NCI-H510A treated with DMSO at 0.1 percent for 48 hours (cell line): ENCODE data around the gene KRT222.

Source experiments
- DNase-seq: peaks from one replicate; lab custom pipeline; 2025; lab: John Stamatoyannopoulos, UW

Gene KRT222

DNA sequence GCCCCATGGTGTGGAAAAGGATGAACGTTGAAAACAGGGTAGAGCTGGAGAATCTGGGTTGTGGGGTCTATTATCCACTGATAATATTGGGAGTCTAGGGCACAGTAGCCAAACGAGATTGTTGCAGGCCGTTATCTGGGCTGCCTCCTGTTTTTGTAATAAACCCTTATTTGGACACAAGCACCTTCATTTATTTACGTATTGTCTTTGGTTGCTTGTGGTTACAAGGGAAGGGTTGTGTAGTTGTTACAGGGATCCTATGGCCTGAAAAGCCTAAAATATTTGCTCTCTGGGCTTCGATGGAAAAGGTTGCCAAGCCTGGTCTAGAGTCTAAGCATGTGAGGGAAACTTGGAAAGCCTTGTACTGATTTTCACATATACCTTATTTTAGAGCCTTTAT is 13.0 kb downstream of the KRT222 start:
- no peak for DNase-seq

DNA sequence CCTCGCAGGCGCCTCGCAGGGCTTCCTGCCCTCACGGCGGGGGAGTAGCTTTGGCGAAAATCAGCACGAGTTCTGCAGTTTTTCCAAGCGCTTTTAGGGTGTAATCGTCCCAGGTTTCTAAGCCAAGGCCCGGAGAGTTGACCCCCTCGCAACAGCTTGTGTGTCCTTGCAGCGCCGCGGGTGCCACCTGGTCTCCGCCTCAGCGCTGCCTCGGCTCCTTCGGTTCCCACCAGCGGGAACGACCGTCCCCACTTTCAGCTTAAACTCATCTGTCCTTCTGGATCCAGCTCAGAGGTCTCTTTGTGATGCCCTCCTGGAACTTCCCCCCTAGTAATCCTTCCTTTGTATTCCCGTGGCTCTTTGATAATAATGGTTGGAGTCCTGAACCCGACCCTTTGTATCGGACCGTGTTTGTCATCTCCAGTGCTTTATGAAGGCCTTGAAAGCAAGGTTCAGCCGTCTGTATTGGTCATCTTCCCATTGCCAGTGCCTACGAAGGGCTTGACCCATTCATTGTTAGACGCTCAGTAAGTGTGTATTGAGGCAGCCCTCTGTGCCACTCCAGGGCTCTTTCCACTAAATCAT is 16.5 kb downstream of the KRT222 start:
- DNase-seq: peak; percentile 47

DNA sequence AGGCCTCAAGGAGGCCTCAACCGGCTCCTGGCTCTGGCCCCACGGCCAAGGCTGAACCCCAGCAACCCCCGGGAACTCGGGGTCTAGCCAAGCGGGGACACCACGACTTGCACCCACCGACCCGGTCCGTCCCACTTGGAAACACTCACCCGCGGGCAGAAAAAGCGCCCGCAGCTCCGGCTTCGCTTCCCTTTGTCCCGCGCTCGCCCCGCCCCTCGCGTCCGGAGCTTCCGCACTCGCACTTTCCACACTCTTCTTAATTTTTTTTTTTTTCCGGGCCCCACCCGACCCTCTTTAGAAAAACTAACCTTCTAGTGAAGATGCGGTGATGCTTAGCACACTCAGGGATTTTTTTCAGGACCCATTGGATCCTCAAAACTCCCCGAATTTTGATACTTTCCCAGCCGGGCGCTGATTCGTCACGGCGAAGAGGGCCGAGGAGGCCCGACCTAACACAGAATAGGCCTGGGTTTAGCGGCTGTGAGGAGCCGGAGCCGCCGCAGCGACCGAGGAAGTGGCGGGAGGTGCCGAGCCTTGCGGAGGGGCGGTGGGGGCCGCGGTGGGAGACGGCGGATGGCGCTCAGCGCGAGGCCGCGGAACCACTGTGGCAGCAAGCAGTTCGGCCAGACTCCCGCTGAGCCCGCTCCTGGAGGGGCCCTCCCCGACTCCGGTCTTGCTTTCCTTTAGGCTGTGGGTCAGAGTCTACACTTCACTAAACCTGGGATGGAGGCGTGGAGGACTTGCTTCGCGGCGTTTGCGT is 17.2 kb downstream of the KRT222 start, which contains the start of gene SMARCE1:
TSS of gene SMARCE1 (minus strand) at position 195 of the 760 bp plus-strand sequence. CDS start 2,016 bp downstream, outside the sequence.
- DNase-seq: peak; percentile 89

DNA sequence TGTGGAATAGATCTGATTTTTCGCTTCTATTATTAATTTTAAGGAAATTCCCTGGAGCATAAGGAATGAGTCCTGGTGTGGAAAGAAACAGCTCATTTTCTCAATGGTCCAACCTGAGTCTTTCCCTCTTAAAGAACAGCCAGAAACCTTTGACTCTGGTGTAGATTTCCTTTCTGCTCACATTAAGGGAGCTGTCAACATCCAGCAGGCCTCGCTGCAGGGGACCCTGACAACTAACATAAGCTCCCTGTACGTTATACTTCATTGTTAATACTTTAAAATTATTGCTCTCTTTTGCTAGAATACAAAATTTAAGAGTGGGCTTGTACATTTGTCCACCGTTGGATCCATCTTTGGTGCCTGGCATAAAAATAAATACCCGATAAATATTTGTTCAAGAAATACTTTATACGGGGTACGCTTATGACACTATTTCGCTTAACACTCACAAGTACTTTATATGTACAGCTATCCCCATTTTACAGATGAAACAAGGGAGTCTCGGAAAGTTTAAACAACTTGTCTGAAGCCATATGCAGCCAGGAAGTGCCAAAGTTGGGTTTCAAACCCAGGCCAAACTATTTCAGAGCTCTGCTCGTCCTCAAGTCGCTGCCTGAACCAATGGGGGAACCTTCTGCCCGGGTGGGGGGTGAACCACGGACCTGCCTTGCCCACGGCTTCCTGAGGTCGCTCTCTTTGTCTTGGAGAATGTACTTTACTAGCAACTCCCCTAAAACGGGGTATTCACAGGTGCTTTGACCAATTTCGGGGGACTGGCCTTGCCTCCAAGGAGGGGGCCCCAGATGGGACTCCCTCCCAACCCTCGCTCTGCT is 18.0 kb downstream of the KRT222 start:
- DNase-seq: peak; percentile 57

DNA sequence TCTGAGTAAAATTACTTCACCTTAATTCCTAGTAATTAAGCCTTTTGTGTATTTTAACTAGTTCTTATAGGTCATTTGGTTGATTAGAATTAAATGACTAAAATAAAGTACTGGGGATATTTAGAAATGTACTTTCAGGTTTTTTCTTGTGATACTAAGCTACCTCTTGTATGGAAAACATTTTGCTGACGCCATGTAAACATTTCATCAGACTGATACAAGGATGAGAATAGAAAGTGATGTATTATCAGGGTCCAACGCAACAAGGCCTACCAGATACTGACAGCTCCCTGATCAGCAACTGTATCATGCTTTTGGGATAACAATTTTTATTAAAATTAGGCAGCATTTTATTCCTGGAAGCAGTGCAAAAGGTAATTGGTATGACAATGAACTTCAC is 19.0 kb downstream of the KRT222 start:
- DNase-seq: no peak

DNA sequence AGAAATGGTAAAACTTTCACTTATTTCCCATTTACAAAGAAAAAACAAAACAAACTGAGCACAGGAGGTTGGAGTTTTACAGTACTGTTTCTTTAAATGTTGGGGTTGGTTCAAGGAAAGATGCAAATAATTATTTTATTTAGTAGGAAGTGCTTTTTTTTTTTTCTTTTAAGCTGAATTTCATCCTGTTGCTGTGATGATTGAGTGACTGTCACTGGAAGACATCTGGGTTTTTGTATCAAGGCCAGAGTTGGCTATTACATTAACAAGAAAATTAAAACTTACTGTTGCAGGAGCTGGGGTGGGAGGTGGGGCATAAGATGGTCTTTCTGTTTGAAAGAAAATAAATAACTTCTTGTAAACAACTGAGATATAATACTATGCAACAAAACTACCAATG is 19.7 kb downstream of the KRT222 start:
- no peak for DNase-seq

DNA sequence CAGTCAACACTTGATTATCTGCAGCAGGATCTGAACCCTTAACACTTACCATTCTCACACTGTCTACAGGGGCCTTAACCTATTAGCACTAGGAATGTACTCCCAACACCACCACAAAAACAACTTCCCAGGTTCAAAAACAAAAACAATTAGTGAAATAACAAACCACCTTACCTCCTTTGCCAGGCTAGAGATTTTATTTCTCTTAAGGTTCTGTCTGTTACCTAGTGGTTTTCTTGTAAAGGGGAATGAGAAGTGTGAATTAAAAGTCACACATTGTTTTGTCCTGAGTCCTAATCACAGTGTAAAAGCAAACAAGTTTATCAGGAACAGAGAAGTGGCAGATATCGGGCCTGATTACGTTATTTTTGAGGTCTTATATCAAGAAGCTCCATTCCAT is 27.0 kb downstream of the KRT222 start:
- no peak for DNase-seq

DNA sequence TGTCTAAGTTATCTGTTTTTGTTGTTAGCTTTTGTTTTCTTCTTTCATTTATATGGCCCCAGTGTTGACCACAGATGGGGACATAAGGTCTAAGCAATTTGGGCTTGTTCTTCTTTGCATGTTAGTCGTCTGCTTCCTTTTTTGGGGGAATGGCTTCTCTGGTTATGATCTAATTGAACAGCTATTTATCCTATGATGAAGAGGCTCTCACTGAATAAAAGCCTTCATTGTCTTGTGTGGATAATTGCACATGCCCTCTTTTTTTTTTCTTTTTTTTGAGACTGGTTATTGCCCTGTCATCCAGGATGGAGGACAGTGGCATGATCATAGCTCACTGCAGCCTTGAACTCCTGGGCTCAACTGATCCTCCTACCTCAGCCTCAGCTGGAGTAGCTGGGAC is 31.1 kb downstream of the KRT222 start:
- no peak for DNase-seq

DNA sequence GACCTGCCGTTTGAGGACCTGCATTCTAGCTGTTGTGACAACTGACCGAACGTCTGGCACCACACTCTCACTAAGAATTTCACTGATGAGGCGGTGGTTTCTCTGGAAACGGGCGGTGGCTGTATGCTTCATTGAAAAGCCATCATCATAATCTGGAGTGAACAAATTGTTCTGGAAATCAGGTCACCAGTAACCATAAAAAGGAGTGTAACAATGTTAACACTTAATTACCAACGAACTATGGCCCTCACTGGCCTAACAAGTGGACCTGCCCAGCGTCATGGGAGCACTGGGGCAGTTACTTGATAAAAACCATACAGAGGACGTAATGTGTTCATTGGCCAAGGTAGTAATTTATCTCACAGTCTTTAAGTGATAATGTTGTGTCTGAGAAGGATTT is 32.8 kb downstream of the KRT222 start:
- DNase-seq: no peak

DNA sequence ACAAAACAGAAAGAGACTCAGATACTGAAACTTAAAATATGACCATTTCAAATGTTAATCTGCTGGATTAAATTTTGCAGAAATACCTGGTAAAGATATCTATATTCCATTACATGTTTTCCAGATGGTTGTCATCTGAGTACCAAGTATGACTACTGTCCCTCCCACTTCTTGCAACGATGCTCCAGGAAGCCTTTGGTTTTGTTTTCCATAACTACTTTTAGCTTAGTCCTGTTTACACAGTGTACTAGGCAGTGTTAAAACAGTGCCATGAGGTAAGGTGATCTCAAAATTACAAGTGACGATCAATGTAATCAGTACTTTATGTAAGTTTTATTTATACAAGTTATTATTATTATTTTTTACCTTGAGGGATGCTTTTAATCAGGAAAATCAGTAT is 35.1 kb downstream of the KRT222 start:
- DNase-seq: no peak

DNA sequence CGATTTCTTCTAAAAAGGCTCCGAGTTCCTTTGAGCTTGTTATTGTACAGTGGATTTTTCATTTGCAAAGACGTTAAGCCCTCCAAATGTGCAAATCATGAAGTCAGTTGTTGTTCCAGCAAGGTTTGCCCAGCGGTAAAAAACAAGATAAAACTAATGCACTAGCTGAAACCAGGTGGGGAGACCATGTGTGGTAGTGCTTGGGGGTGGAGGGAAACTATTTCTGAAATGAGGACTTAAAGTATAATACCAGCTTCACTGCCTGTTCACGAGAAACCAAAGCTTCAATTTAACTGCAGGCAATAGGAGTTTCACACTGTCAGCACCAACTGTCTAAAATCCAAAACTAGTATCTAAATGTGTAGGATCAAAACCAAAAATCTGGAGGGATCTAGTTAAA is 39.7 kb downstream of the KRT222 start:
- DNase-seq: no peak

DNA sequence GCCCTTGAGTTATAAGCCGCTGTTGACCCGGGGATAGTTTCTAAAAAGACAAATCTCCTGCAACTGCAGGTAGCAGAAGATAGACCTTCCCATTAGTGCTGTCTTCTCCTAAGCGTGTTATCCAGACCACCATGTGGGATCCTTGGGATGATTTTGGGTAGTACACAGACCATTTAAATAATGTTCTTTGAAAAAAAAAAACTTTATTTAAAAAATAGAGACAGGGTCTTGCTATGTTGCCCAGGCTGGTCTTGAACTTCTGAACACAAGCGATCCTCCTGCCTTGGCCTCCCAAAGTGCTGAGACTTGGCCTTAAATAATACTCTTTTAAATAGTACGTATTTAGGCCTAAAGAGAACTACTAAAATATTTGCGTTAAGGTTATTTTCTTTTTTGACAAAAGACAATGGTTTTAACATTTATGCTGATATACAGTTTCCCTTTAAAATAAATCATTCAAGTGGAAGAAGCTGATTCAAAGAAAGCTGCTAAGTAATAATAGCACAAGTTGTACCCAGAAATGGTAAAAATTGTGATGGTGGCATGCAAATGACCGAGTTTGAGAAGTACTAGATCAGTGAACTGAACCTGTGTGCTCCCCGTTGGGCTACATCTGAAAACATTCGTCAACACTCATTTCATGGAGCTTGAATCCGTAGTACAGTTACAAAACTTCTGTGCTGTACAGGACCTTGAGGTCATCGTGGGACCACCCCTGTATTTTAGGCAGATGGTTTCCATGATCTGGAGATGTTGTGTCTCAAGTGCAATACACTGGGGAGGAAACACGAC is 41.4 kb downstream of the KRT222 start:
- DNase-seq: no peak

DNA sequence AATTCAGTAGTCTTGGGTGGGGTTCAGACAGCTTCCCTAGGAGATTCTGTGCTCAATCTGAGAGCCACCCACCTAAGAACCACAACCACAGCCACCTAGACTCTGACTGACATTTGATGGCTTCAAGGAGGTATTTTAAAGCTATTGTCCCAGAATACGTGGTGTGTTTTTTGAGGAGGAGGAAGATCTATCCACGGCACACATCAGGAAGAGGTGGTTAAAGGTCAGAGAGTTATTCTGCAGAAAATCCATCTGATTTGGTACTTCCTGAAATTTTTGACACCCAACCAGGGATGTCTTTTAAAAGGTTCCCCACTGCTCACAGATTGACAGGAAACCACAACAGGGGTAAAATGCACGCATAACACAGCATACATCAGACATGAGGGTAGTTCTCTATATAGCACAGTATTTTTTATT is 42.5 kb downstream of the KRT222 start:
- no peak for DNase-seq

DNA sequence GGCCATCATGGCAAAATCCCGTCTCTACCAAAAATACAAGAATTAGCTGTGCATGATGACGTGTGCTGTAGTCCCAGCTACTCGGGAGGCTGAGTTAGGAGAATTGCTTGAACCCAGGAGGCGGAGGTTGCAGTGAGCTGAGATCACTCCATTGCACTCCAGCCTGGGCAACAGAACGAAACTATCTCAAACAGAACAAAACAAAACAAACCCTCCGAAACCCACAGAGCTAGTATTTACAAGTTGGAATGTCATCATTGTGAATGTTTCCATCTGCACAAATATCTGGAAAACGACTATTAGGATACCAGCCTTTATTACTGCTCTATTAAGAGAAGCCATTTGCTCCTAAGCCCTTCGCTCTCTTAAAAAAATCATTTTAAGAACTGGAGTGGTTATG is 43.4 kb downstream of the KRT222 start:
- no peak for DNase-seq

DNA sequence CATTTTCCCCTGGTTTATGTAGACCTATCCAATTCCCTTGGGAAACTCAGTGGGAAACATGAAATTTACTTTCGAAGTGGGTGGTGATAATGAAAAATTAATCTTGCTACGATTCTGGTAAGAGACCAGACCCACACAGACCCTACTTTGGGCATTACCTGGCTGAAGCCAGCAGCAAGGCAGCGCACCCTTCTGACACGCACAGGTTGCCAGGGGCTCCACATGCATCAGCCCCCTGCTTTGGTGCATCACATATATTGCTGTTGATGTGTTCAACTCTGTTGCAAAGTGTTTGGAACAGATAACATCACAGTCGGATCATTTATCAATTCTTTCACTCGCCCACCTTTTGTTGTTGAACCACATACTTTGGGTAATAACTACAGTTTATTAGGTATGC is 44.0 kb downstream of the KRT222 start:
- DNase-seq: no peak

DNA sequence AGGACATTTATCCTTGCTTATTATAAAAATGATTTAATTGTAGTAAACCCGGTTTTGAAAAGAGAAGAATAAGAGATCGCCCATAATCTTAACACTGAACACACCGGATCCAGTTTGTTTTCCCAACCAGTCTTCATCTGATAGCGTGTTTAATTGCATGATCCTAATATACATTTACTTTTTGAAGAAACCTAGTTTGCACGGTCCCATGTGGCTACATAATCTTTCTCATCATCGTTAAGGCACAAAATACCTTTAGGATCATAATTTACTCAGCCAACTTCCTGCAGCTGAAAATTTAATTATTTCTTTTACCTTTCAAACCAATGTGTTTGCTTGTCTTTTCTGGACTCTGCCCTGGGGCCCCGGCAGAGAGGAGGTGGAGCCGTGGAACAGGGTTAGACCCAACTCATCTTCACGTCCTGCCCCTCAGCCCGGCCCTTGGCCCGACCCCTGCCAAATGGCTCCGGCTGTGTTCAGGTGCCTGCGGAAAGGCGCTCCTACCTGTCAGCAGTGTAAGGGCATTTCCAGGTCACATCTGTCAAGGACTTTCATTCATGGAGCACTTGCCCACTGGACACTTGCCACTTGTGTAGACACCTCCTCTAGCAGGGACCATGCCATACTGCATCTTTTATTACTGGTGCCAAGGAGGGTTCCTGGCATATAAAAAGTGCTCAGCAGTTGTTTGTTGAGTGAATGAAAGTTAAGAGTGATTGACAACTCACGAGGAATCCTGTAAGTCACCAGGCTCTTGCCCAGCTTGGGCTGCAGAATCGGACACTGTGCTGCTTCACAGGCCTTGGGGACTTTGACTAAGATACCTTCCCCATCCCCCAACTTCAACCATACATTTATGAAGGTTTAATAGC is 46.0 kb downstream of the KRT222 start:
- DNase-seq: no peak

DNA sequence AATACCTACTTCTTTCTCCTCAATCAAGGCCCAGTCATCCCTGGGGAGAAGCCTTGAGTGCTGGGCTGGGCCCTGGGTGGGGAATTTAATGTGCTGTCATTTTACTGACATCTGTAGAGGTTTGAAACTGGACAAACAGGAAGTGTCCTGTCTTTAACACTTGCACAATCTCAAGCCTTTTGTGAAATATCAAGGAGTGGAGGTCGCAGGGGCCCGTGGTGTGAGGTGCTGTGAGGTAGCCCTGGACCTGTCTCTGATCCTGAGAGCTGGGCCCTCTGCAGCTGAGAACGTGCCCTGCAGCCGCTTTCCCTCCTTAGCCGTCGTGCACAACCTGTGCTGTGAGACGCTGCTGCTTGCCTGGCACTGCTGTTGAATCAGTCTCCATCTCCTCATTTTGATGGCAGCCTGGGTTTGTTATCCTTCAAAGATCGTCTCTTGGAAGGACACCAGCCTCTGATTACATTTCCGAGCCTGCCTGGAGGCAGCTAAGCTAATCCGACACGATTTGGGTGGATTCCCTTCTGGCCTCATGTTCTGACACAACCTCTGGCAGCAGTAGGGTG is 47.2 kb downstream of the KRT222 start:
- no peak for DNase-seq

DNA sequence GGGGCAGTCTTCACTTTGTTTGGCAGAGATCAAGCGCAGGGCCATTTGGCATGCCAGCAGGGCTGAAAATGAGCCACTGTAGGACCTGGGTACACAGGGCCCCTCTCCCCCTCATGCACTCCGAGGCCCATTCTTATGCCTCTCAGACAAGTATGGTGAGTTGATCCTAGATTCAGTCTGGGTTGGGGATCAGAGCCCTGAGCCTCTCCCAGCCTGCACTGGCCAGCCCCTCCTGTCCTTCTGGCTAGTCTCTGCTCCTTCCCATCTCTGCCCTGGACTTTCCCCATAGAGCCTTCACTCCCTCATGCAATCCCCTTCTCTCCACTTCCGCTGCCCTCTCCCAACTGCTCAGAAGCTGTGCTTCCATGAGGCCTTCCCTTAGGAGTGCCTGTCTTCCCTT is 48.4 kb downstream of the KRT222 start:
- no peak for DNase-seq

DNA sequence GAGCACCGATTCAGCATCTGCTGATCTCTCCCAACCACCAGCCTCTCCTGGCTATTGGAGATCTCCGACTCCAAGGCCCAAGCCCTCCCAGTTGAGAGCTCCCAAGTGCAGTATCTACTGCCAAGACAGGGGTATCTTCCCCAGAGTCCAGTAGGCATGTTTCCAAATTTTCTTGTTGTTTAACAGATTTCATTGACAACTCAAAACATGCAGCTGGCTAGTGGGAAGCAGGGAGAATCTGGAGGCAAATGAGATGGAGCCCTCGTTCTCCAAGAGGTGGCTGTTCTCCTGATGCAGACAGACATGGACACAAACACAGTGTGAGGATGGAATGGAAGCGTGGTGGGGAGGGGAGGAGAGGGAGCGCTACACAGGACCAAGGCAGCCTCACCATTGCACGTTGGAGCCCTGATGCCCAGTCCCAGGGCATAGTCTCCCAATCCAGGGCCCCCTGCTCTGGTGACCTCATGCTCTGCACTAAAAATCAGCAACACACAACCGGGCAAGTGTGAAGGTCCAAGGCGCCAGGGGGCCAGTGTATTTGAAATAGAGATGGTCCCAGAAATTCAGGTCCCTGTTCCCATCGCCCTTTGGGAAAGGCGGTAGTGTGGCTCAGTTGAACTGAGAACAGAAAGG is 49.0 kb downstream of the KRT222 start:
- DNase-seq: no peak
